Measurements from ENCODE around the gene CHST15.

The CHST15 gene

GRCh38 chr10:123966896-123967231 is 126.5 kb downstream of the CHST15 start:
- no peak for DNase-seq (ENCODE audit: low read depth, low spot score)

GRCh38 chr10:123965973-123966895 is 127.2 kb downstream of the CHST15 start:
- no peak for DNase-seq (ENCODE audit: low read depth, low spot score)

DNA sequence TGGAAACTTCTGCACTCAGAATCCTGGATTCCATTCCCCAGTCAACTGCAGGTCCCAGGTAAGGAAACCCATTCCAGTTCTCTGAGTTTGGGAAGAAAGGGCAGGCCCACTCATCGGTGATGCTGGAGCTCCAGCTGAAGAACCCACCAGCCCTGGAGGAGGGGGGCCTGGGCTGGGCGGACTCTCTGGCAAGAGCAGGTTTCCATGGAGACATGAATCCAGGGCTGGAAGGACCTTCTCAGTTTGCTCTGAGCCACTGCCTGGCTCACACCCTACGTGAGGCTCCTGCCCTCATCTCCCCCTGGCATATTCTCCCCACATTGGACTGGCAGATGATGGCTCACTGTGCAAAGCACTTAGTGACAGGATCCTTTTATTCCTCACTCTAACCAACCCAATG is 128.4 kb downstream of the CHST15 start:
- DNase-seq (ENCODE audit: low read depth, low spot score) = no peak

DNA sequence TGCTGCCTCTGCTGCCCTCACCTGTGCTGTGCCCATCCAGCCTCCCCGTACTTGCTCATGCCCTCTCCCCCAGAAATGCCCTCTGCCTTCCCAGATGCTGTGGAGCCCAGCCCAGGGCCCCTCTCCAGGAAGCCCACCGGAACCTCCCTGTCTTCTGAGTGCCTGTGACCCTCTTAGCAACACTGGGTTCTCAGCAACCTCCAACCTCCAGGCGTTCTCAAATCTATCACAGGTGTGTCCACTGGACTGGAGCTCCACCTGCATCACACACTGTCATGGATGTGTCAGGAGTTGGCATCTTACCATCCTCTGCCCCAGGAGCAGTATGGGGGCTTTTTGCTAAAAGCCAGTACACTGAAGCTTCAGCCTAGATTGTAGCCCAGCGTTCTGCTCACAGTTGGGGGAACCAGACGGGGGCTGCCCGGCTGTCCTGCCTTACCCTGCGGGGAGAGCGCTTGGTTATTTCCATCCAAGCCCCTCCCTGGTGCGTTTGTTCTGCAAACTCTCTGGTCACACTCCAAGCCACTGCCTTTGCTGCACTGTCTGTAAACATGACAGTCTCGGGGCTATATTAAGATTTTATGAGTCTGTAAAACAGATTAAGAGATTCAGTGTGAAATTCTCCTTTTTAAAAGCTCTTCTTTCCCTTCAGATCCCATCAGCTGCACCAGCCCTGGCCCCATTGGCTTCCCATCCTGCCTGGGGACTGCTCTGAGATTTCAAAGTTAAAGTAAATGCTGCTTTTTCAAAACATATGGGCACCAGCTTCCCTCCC is 130.5 kb downstream of the CHST15 start:
- DNase-seq (ENCODE audit: low read depth, low spot score) = no peak

DNA sequence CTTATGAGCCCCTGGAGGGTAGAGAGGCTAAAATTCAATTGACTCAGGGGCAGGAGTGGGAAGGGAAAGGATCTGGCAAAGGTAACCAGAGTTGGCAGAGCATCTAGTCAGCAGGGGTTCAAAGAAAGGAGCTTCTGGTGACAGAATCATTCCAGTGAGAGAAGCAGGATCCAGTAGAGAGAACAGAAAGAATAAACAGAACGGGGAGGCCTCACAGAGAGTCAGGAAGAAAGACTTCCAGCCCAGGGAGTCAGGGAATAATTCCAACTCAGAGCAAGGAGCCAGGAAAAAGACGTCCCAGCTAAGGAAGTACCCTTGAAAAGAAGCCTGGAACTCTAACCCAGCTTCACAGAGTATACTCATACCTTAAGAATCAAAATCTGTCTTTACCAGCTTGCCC is 135.2 kb downstream of the CHST15 start:
- no peak for DNase-seq (ENCODE audit: low read depth, low spot score)

All from ELF-1 (cell line).